IMR-90 (cell line): Measurements from ENCODE around the gene LEUTX. TPM values are rescaled to one million over a fixed set of nuclear protein-coding genes. Genes with fewer than 3 reads are reported as not detected.

Experiments used
- ATAC-seq: fragments of 200-7000 bp; cut with Tn5 transposase; 2 replicates; pipeline ENCODE4 v1.9.1; 2020; ENCODE audit warnings: low read depth, mild to moderate bottlenecking, moderate library complexity
- BruUV-seq: library from RNA; stranded (reverse); fragments of 400-500 nt; replicated peaks from 2 replicates; lab custom pipeline; 2021; lab: Mats Ljungman, UMichigan
- CTCF ChIA-PET: fragments of 300-600 bp; formaldehyde crosslinking; extraction: SDS; loops from one replicate; lab custom pipeline; 2021; ENCODE audit warnings: antibody characterized with exemption; lab: Yijun Ruan, JAX
- POLR2A ChIA-PET: fragments of 300-600 bp; sonication (Branson Sonifier 250); formaldehyde crosslinking; loops from one replicate; lab custom pipeline; 2022; ENCODE audit warnings: antibody characterized with exemption; ENCODE audit not compliant: unreplicated experiment; lab: Charles Lee
- DNase-seq: peaks from one replicate; pipeline ENCODE4 v3.0.0; 2013
- H2AFZ ChIP-seq: replicated peaks from 2 replicates; pipeline ENCODE3; 2013; ENCODE audit warnings: low read length, mild to moderate bottlenecking; ENCODE audit not compliant: poor library complexity
- H2AK5ac ChIP-seq: 2 replicates; pipeline ENCODE4 v1.6.1; 2013; ENCODE audit warnings: low read depth, low read length, inconsistent platforms
- H2AK9ac ChIP-seq: replicated peaks from 2 replicates; pipeline ENCODE3; 2013; ENCODE audit warnings: mild to moderate bottlenecking, low read depth, low read length, moderate library complexity; ENCODE audit not compliant: poor library complexity
- H2BK120ac ChIP-seq: 2 replicates; pipeline ENCODE4 v1.6.1; 2013; ENCODE audit warnings: low read depth, low read length, inconsistent platforms
- H2BK15ac ChIP-seq: 3 replicates; pipeline ENCODE4 v1.6.1; 2013; ENCODE audit warnings: low read depth, low read length, inconsistent platforms
- H2BK20ac ChIP-seq: 2 replicates; pipeline ENCODE4 v1.6.1; 2013; ENCODE audit warnings: low read depth, mild to moderate bottlenecking, inconsistent platforms, low read length, moderate library complexity
- H2BK5ac ChIP-seq: 2 replicates; pipeline ENCODE4 v1.6.1; 2013; ENCODE audit warnings: mild to moderate bottlenecking, low read depth, low read length, inconsistent platforms; ENCODE audit not compliant: poor library complexity, severe bottlenecking
- H3K14ac ChIP-seq: replicated peaks from 2 replicates; pipeline ENCODE4 v1.6.1; 2013; ENCODE audit warnings: low read depth, low read length, inconsistent platforms
- H3K18ac ChIP-seq: 2 replicates; pipeline ENCODE4 v1.6.1; 2013; ENCODE audit warnings: low read depth, low read length, control low read depth
- H3K23ac ChIP-seq: 2 replicates; pipeline ENCODE4 v1.6.1; 2013; ENCODE audit warnings: low read depth, low read length, inconsistent platforms
- H3K27ac ChIP-seq: 2 replicates; pipeline ENCODE4 v1.5.1; 2013; ENCODE audit warnings: mild to moderate bottlenecking, control low read depth, low read length; ENCODE audit not compliant: insufficient read depth
- H3K27me3 ChIP-seq: 2 replicates; pipeline ENCODE4 v1.6.1; 2013; ENCODE audit warnings: low read length; ENCODE audit not compliant: control insufficient read depth, insufficient read depth
- H3K36me3 ChIP-seq: 2 replicates; pipeline ENCODE4 v1.6.1; 2013; ENCODE audit warnings: low read length, mixed read lengths; ENCODE audit not compliant: control insufficient read depth, insufficient read depth
- H3K4ac ChIP-seq: 2 replicates; pipeline ENCODE4 v1.6.1; 2013; ENCODE audit warnings: low read depth, low read length, inconsistent platforms
- H3K4me1 ChIP-seq: 2 replicates; pipeline ENCODE4 v1.6.1; 2013; ENCODE audit warnings: low read length, mixed read lengths; ENCODE audit not compliant: control insufficient read depth, insufficient read depth
- H3K4me2 ChIP-seq: 2 replicates; pipeline ENCODE4 v1.6.1; 2013; ENCODE audit warnings: low read depth, mild to moderate bottlenecking, control low read depth, low read length, moderate library complexity
- H3K4me3 ChIP-seq: 2 replicates; pipeline ENCODE4 v1.5.1; 2013; ENCODE audit warnings: low read depth, mild to moderate bottlenecking, control low read depth, low read length, moderate library complexity; ENCODE audit not compliant: insufficient read depth
- H3K56ac ChIP-seq: 2 replicates; pipeline ENCODE4 v1.6.1; 2013; ENCODE audit warnings: low read length, inconsistent platforms; ENCODE audit not compliant: insufficient read depth; ENCODE audit errors: extremely low read depth
- H3K79me1 ChIP-seq, 2 experiments: 2 replicates each; pipeline ENCODE4 v1.6.1; 2013; ENCODE audit warnings: low read length in 2 of 2, inconsistent platforms in 1 of 2, low read depth in 1 of 2
- H3K9ac ChIP-seq: 2 replicates; pipeline ENCODE4 v1.6.1; 2013; ENCODE audit warnings: low read depth, low read length, control low read depth
- H3K9me1 ChIP-seq: 2 replicates; pipeline ENCODE4 v1.6.1; 2013; ENCODE audit warnings: low read length, inconsistent platforms; ENCODE audit not compliant: insufficient read depth
- H3K9me3 ChIP-seq: 2 replicates; pipeline ENCODE4 v1.6.1; 2013; ENCODE audit warnings: low read length; ENCODE audit not compliant: control insufficient read depth, insufficient read depth
- H4K20me1 ChIP-seq: 2 replicates; pipeline ENCODE4 v1.6.1; 2013; ENCODE audit warnings: low read length, inconsistent platforms; ENCODE audit not compliant: insufficient read depth
- H4K5ac ChIP-seq: 2 replicates; pipeline ENCODE4 v1.6.1; 2013; ENCODE audit warnings: mild to moderate bottlenecking, low read depth, low read length, control low read depth
- H4K8ac ChIP-seq, 2 experiments: 2 replicates each; pipeline ENCODE4 v1.6.1; 2013; ENCODE audit warnings: low read depth in 2 of 2, low read length in 2 of 2, control low read depth in 1 of 2, inconsistent platforms in 1 of 2
- H4K91ac ChIP-seq: 2 replicates; pipeline ENCODE4 v1.6.1; 2013; ENCODE audit warnings: low read depth, low read length, inconsistent platforms; ENCODE audit not compliant: insufficient read depth
- BHLHE40 ChIP-seq: fragments of 150-350 bp; IDR thresholded peaks from 2 replicates; pipeline ENCODE4 v1.6.1; 2016; ENCODE audit warnings: mild to moderate bottlenecking, low read depth, low read length
- CEBPB ChIP-seq: IDR thresholded peaks from 2 replicates; pipeline ENCODE4 v1.6.1; 2012; ENCODE audit warnings: low read depth, low read length, improper control_type of control experiment
- CHD1 ChIP-seq: IDR thresholded peaks from 2 replicates; pipeline ENCODE4 v1.6.1; 2012; ENCODE audit warnings: low read depth, low read length, improper control_type of control experiment
- CTCF ChIP-seq: conservative IDR thresholded peaks from 2 replicates; pipeline ENCODE4 v1.5.1; 2012; ENCODE audit warnings: mild to moderate bottlenecking, low read depth, low read length, improper control_type of control experiment
- ELK1 ChIP-seq: fragments of 150-350 bp; IDR thresholded peaks from 2 replicates; pipeline ENCODE4 v1.6.1; 2016; ENCODE audit warnings: low read depth, mild to moderate bottlenecking, low read length, moderate library complexity, borderline replicate concordance
- FOS ChIP-seq: fragments of 150-350 bp; IDR thresholded peaks from 2 replicates; pipeline ENCODE4 v1.6.1; 2016; ENCODE audit warnings: low read depth, low read length
- MAZ ChIP-seq: IDR thresholded peaks from 2 replicates; pipeline ENCODE4 v1.6.1; 2012; ENCODE audit warnings: low read depth, mild to moderate bottlenecking, low read length, improper control_type of control experiment, moderate library complexity, borderline replicate concordance
- MXI1 ChIP-seq: IDR thresholded peaks from 2 replicates; pipeline ENCODE4 v1.6.1; 2012; ENCODE audit warnings: low read depth, mild to moderate bottlenecking, low read length, moderate library complexity, borderline replicate concordance
- NFE2L2 ChIP-seq: fragments of 150-350 bp; IDR thresholded peaks from 2 replicates; pipeline ENCODE4 v1.6.1; 2016; ENCODE audit warnings: low read depth, mild to moderate bottlenecking, low read length
- POLR2A ChIP-seq: IDR thresholded peaks from 2 replicates; pipeline ENCODE4 v1.6.1; 2012; ENCODE audit warnings: mild to moderate bottlenecking, low read depth, low read length
- RAD21 ChIP-seq: IDR thresholded peaks from 2 replicates; pipeline ENCODE4 v1.6.1; 2012; ENCODE audit warnings: low read length, improper control_type of control experiment
- RCOR1 ChIP-seq: IDR thresholded peaks from 2 replicates; pipeline ENCODE4 v1.6.1; 2012; ENCODE audit warnings: mild to moderate bottlenecking, low read length, improper control_type of control experiment; ENCODE audit not compliant: insufficient replicate concordance
- RFX5 ChIP-seq: IDR thresholded peaks from 2 replicates; pipeline ENCODE4 v1.8.0; 2012; ENCODE audit warnings: low read depth, mild to moderate bottlenecking, low read length, moderate library complexity
- SMC3 ChIP-seq: fragments of 150-350 bp; IDR thresholded peaks from 2 replicates; pipeline ENCODE4 v1.6.1; 2016; ENCODE audit warnings: low read depth, mild to moderate bottlenecking, antibody characterized with exemption, low read length, moderate library complexity
- USF2 ChIP-seq: fragments of 150-350 bp; IDR thresholded peaks from 2 replicates; pipeline ENCODE4 v1.6.1; 2017; ENCODE audit warnings: mild to moderate bottlenecking, antibody characterized with exemption, low read length, low read depth
- WGBS, 2 experiments: methylation state at CpG; one replicate each; pipeline versions ENCODE4 v1.1.5 to v1.1.7; 2013; ENCODE audit warnings: missing lambda C conversion rate in 2 of 2; ENCODE audit not compliant: insufficient read length in 1 of 2; ENCODE audit errors: extremely low coverage in 2 of 2; 5-methylcytosine and 5-hydroxymethylcytosine counted together
- dilution Hi-C: fragments of 300-500 bp; cut with HindIII; formaldehyde crosslinking; loops from one replicate; pipeline ENCODE4 v1.14.3; 2018; ENCODE audit warnings: low sequenced_read_pairs; ENCODE audit not compliant: unreplicated experiment
- in situ Hi-C: fragments of 300-500 bp; cut with MboI; formaldehyde crosslinking; loops from 3 replicates; pipeline ENCODE4 v1.14.3; 2019; ENCODE audit warnings: low sequenced_read_pairs, inconsistent platforms, mixed read lengths
- intact Hi-C: fragments of 100-400 bp; cut with micrococcal nuclease; formaldehyde crosslinking; loops from 2 replicates; pipeline ENCODE4 v1.10.0; 2022
- polyA plus RNA-seq, 3 experiments: library from polyadenylated mRNA; depleted of rRNA; stranded (reverse); fragments of >200 nt; gene quantifications; 2 replicates each; pipeline ENCODE4 v1.2.3, GENCODE V29; 2012; ENCODE audit warnings: low replicate concordance in 1 of 3
- total RNA-seq: library from RNA; depleted of rRNA; stranded (reverse); fragments of >200 nt; gene quantifications from 2 replicates; pipeline ENCODE4 v1.2.3, GENCODE V29; 2012

Gene LEUTX
- total and polyA plus RNA-seq, 2 of the 4 experiments (the other 2 are of a cell fraction) = not detected

GRCh38 chr19:39828015-39828653 is 49.5 kb downstream of the LEUTX start:
- peaks cover 20 to 40% of the 10 kb centered on the region in 2 experiments for H3K79me1 ChIP-seq
- H3K9ac ChIP-seq = no peak overlapping the region
- intact Hi-C loops = no loop called here
- peaks cover 13% of the 10 kb centered on the region for H3K4me1 ChIP-seq
- H3K14ac ChIP-seq = no peak overlapping the region
- H2AK5ac ChIP-seq = no peak overlapping the region
- no peak overlapping the region for H3K4ac ChIP-seq
- ChIA-PET POLR2A (no interaction called here), CTCF (no interaction called here)
- no TSS peak for BruUV-seq
- DNase-seq (no peak), ATAC-seq (no peak)
- H3K36me3 ChIP-seq = peaks cover 38% of the 10 kb centered on the region
- no peak overlapping the region for H4K8ac ChIP-seq
- dilution Hi-C loops = no loop called here
- no peak overlapping the region for H2BK15ac ChIP-seq
- peaks cover 21% of the 10 kb centered on the region; the same call in 1 of the 2 replicates for H3K9me1 ChIP-seq
- no peak overlapping the region for H3K27ac ChIP-seq
- H2BK120ac ChIP-seq = no peak overlapping the region
- no peak overlapping the region for H2AFZ ChIP-seq
- H3K27me3 ChIP-seq = no peaks in the 10 kb centered on the region
- no peak overlapping the region for H2BK20ac ChIP-seq
- H2AK9ac ChIP-seq = no peak overlapping the region
- in situ Hi-C loops = loop anchor here (25.0 kb wide), 1 partner anchor 391 kb away; the partner anchor contains the start of genes RPS16 and SUPT5H
- no peak overlapping the region for H2BK5ac ChIP-seq
- H4K5ac ChIP-seq = no peak overlapping the region
- H3K9me3 ChIP-seq = no peaks in the 10 kb centered on the region
- no peak overlapping the region for H3K23ac ChIP-seq
- H4K91ac ChIP-seq = no peak overlapping the region
- no peak overlapping the region for H3K18ac ChIP-seq
- no peak overlapping the region for H3K56ac ChIP-seq
- WGBS, 2 experiments = 96% methylated on average over 18 of the region's 26 CpGs; no CpG with 5 or more reads in 1 of the 2 experiments
- H4K20me1 ChIP-seq = no peaks in the 10 kb centered on the region; the same call in 1 of the 2 replicates
- H3K4me2 ChIP-seq = no peak overlapping the region
- no peak overlapping the region for H3K4me3 ChIP-seq
- TF ChIP-seq BHLHE40 (no peak), MAZ (no peak), CEBPB (no peak), CTCF (no peak), POLR2A (no peak), RAD21 (no peak), USF2 (no peak), RCOR1 (no peak), ELK1 (no peak), FOS (no peak), CHD1 (no peak), RFX5 (no peak), SMC3 (no peak), MXI1 (no peak), NFE2L2 (no peak)
